Adrenal gland (tissue), 12 donors: Measurements from ENCODE around the gene CKMT1B. TPM values are rescaled to one million over a fixed set of nuclear protein-coding genes. Genes with fewer than 3 reads are reported as not detected.

Experiments used
- polyA plus RNA-seq, 3 donors: library from polyadenylated mRNA; stranded (reverse); fragments of 200-250 nt in 2 of 3; fragments of 350-450 nt in 1 of 3; fragmentation: Illumina TruSeq in 1 of 3; extraction: RNeasy Lipid Tissue Mini Kit (QIAGEN cat#74804) in 1 of 3; gene quantifications; one replicate each; pipeline ENCODE4 v1.2.3, GENCODE V29; 2013 to 2014
- small RNA-seq, 2 donors: library from RNA; depleted of rRNA; stranded (forward); fragments of <200 nt; gene quantifications; one replicate each; pipeline ENCODE3, GENCODE V24; 2016
- total RNA-seq, 9 donors: library from RNA; depleted of rRNA in 4 of 9; stranded (reverse); fragments of >200 nt in 4 of 9; fragments of 120-200 nt in 1 of 9; fragmentation: NEBNext Ultra II Directional in 1 of 9; extraction: Animal tissue kit (Norgen Biotek cat#: 25700) in 1 of 9; gene quantifications; one replicate each; pipeline versions ENCODE4 v1.1.0 to v1.2.4, GENCODE V29; 2013 to 2023
- donor health status: healthy with polysubstance abuse.
- donor health status: Bipolar disorder and iron deficiency.
- donor health status: DM: yes; HTN: yes; CAD: no.
- donor health status: DM: no; HTN: no; CAD: no.
- donor health status: DM: no; HTN: no; CAD: no.
- donor health status: DM: yes; HTN: yes; CAD: no.

Gene CKMT1B
- total and polyA plus RNA-seq, 12 donors = 0.31 to 6.1 (median 1.7) TPM; not detected in 1

Small RNA genes within 50 kb of the gene (small RNA-seq; reads per million reads assigned to genes)
- gene PDIA3P2 (0 reads per million in 2 donors), gene RNU6-554P (0 reads per million in 2 donors), gene RNU6-610P (0 reads per million in 2 donors)

Other genes starting within 250 kb of the CKMT1B start
- 10 to 100 TPM; 11.1 to 26.7 (median 20.1) TPM for gene ZSCAN29, start 223.0 kb upstream of the CKMT1B start, total RNA-seq
- 10 to 100 TPM in 2 of 3 donors, 1 to 10 TPM in 1; 5.2 to 13.4 (median 10.4) TPM for gene ZSCAN29, start 223.0 kb upstream of the CKMT1B start, polyA plus RNA-seq
- gene TUBGCP4, start 222.9 kb upstream of the CKMT1B start, total RNA-seq = 10 to 100 TPM in 8 of 9 donors, 1 to 10 TPM in 1; 9.3 to 23.3 (median 13.9) TPM
- gene TUBGCP4, start 222.9 kb upstream of the CKMT1B start, polyA plus RNA-seq = 10 to 100 TPM in 1 of 3 donors, 1 to 10 TPM in 2; 5.3 to 11.9 (median 6.1) TPM
- gene TP53BP1, start 100.9 kb upstream of the CKMT1B start, total RNA-seq = 10 to 100 TPM; 22.8 to 80.9 (median 45.6) TPM
- 10 to 100 TPM; 32.9 to 45.3 (median 41.6) TPM for gene TP53BP1, start 100.9 kb upstream of the CKMT1B start, polyA plus RNA-seq
- gene MAP1A, start 76.4 kb upstream of the CKMT1B start, total RNA-seq = 10 to 100 TPM in 4 of 9 donors, 1 to 10 TPM in 5; 4.7 to 27.0 (median 9.2) TPM
- gene MAP1A, start 76.4 kb upstream of the CKMT1B start, polyA plus RNA-seq = 10 to 100 TPM in 2 of 3 donors, 1 to 10 TPM in 1; 3.4 to 14.6 (median 10.0) TPM
- 10 to 100 TPM; 15.6 to 63.8 (median 34.7) TPM for gene PPIP5K1, start 3.8 kb upstream of the CKMT1B start, total RNA-seq
- gene PPIP5K1, start 3.8 kb upstream of the CKMT1B start, polyA plus RNA-seq = 10 to 100 TPM; 15.4 to 28.1 (median 27.4) TPM
- under 1 TPM; 0.09 to 0.88 (median 0.39) TPM for gene STRC, start 24.8 kb downstream of the CKMT1B start, total RNA-seq
- gene STRC, start 24.8 kb downstream of the CKMT1B start, polyA plus RNA-seq = 1 to 10 TPM in 2 of 3 donors, not detected in 1; 2.1 to 2.6 TPM
- gene CATSPER2, start 54.8 kb downstream of the CKMT1B start, total RNA-seq = 1 to 10 TPM in 6 of 9 donors, under 1 TPM in 3; 0.42 to 6.8 (median 2.6) TPM
- 10 to 100 TPM in 2 of 3 donors, 1 to 10 TPM in 1; 2.3 to 34.7 (median 10.5) TPM for gene CATSPER2, start 54.8 kb downstream of the CKMT1B start, polyA plus RNA-seq
- 1 to 10 TPM in 8 of 9 donors, under 1 TPM in 1; 0.55 to 5.0 (median 1.7) TPM for gene CKMT1A, start 99.8 kb downstream of the CKMT1B start, total RNA-seq
- gene CKMT1A, start 99.8 kb downstream of the CKMT1B start, polyA plus RNA-seq = 1 to 10 TPM; 3.5 to 5.3 (median 3.6) TPM
- gene PDIA3, start 152.4 kb downstream of the CKMT1B start, total RNA-seq = 100 to 1,000 TPM; 105 to 567 (median 231) TPM
- gene PDIA3, start 152.4 kb downstream of the CKMT1B start, polyA plus RNA-seq = 100 to 1,000 TPM in 2 of 3 donors, 10 to 100 TPM in 1; 92.7 to 727 (median 172) TPM
- gene ELL3, start 182.9 kb downstream of the CKMT1B start, total RNA-seq = 10 to 100 TPM in 1 of 9 donors, 1 to 10 TPM in 8; 1.2 to 66.8 (median 5.1) TPM
- 1 to 10 TPM; 2.8 to 3.5 (median 3.2) TPM for gene ELL3, start 182.9 kb downstream of the CKMT1B start, polyA plus RNA-seq
- 1,000 to 10,000 TPM; 1,083 to 1,590 (median 1,385) TPM for gene SERF2, start 198.3 kb downstream of the CKMT1B start, total RNA-seq
- gene SERF2, start 198.3 kb downstream of the CKMT1B start, polyA plus RNA-seq = 1,000 to 10,000 TPM in 2 of 3 donors, 100 to 1,000 TPM in 1; 897 to 5,418 (median 3,997) TPM
- under 1 TPM in 1 of 9 donors, not detected in 8; 0.22 TPM for gene SERINC4, start 206.2 kb downstream of the CKMT1B start, total RNA-seq
- under 1 TPM; 0.18 to 0.48 (median 0.30) TPM for gene SERINC4, start 206.2 kb downstream of the CKMT1B start, polyA plus RNA-seq
- 10 to 100 TPM in 7 of 9 donors, 1 to 10 TPM in 2; 3.7 to 31.5 (median 22.7) TPM for gene HYPK, start 206.6 kb downstream of the CKMT1B start, total RNA-seq
- 10 to 100 TPM; 11.9 to 24.2 (median 17.2) TPM for gene HYPK, start 206.6 kb downstream of the CKMT1B start, polyA plus RNA-seq
- gene MFAP1, start 230.7 kb downstream of the CKMT1B start, total RNA-seq = 10 to 100 TPM; 18.1 to 57.2 (median 31.1) TPM
- gene MFAP1, start 230.7 kb downstream of the CKMT1B start, polyA plus RNA-seq = 10 to 100 TPM in 2 of 3 donors, 1 to 10 TPM in 1; 9.5 to 68.0 (median 18.6) TPM
- gene WDR76, start 233.0 kb downstream of the CKMT1B start, total RNA-seq = 1 to 10 TPM in 8 of 9 donors, under 1 TPM in 1; 0.91 to 8.2 (median 2.1) TPM
- 1 to 10 TPM in 1 of 3 donors, under 1 TPM in 2; 0.74 to 2.8 (median 0.80) TPM for gene WDR76, start 233.0 kb downstream of the CKMT1B start, polyA plus RNA-seq